HEK293T (cell line): ENCODE measurements around the gene MGAT5B.

ENCODE experiments used
- CTCF ChIA-PET: fragments of 350-600 bp; formaldehyde crosslinking; extraction: SDS; loops from one replicate; lab custom pipeline; 2021; ENCODE audit warnings: antibody characterized with exemption, inconsistent platforms; lab: Yijun Ruan, JAX
- POLR2A ChIA-PET: fragments of 350-600 bp; formaldehyde crosslinking; extraction: SDS; loops from one replicate; lab custom pipeline; 2020; ENCODE audit warnings: antibody characterized with exemption, inconsistent platforms; lab: Yijun Ruan, JAX
- DNase-seq: peaks from one replicate; pipeline ENCODE4 v3.0.0; 2012; ENCODE audit warnings: mixed read lengths; ENCODE audit errors: extremely low spot score
- ARNT ChIP-seq: fragments of 450-650 bp; IDR thresholded peaks from 2 replicates; pipeline ENCODE4 v1.6.1; 2017; ENCODE audit warnings: mild to moderate bottlenecking
- BHLHE40 ChIP-seq: fragments of 450-650 bp; IDR thresholded peaks from 2 replicates; pipeline ENCODE4 v1.6.1; 2016; ENCODE audit warnings: mild to moderate bottlenecking, moderate library complexity, borderline replicate concordance
- CTBP1 ChIP-seq: fragments of 450-650 bp; IDR thresholded peaks from 2 replicates; pipeline ENCODE4 v1.6.1; 2016; ENCODE audit warnings: borderline replicate concordance
- ELF4 ChIP-seq: fragments of 450-650 bp; IDR thresholded peaks from 2 replicates; pipeline ENCODE4 v1.6.1; 2017; ENCODE audit warnings: antibody characterized with exemption
- FOXA1 ChIP-seq: fragments of 450-650 bp; IDR thresholded peaks from 2 replicates; pipeline ENCODE4 v1.6.1; 2016; ENCODE audit warnings: mild to moderate bottlenecking
- FOXK2 ChIP-seq: fragments of 450-650 bp; IDR thresholded peaks from 2 replicates; pipeline ENCODE4 v1.6.1; 2016; ENCODE audit warnings: mild to moderate bottlenecking
- FOXM1 ChIP-seq: fragments of 450-650 bp; IDR thresholded peaks from 2 replicates; pipeline ENCODE4 v1.6.1; 2017; ENCODE audit warnings: mild to moderate bottlenecking, borderline replicate concordance
- HDGF ChIP-seq: fragments of 450-650 bp; IDR thresholded peaks from 2 replicates; pipeline ENCODE4 v1.6.1; 2017; ENCODE audit warnings: antibody characterized with exemption, borderline replicate concordance
- L3MBTL2 ChIP-seq: fragments of 450-650 bp; conservative IDR thresholded peaks from 2 replicates; pipeline ENCODE4 v1.6.1; 2016; ENCODE audit warnings: mild to moderate bottlenecking
- LEF1 ChIP-seq: fragments of 450-650 bp; IDR thresholded peaks from 2 replicates; pipeline ENCODE4 v1.6.1; 2017; ENCODE audit warnings: mild to moderate bottlenecking, borderline replicate concordance
- NFRKB ChIP-seq: fragments of 450-650 bp; IDR thresholded peaks from 2 replicates; pipeline ENCODE4 v1.6.1; 2016; ENCODE audit warnings: mild to moderate bottlenecking, moderate library complexity
- PKNOX1 ChIP-seq: fragments of 450-650 bp; IDR thresholded peaks from 2 replicates; pipeline ENCODE4 v1.6.1; 2016
- SP1 ChIP-seq: fragments of 450-650 bp; IDR thresholded peaks from 2 replicates; pipeline ENCODE4 v1.6.1; 2017
- SUZ12 ChIP-seq: fragments of 450-650 bp; IDR thresholded peaks from 2 replicates; pipeline ENCODE4 v1.6.1; 2016; ENCODE audit warnings: mild to moderate bottlenecking
- TARDBP ChIP-seq: fragments of 450-650 bp; IDR thresholded peaks from 2 replicates; pipeline ENCODE4 v1.6.1; 2016
- ZNF384 ChIP-seq: fragments of 450-650 bp; IDR thresholded peaks from 2 replicates; pipeline ENCODE4 v1.6.1; 2016

The MGAT5B gene

GRCh38 chr17:76868176-76868668, at the start of gene MGAT5B:
TSS of gene MGAT5B (plus strand) at chr17:76868404. CDS start at chr17:76869030, 626 bp downstream.
- CTCF ChIA-PET, result interaction anchor here (0.6 to 2.2 kb wide), 18 partner anchors 11 to 392 kb away, joined by 3 to 20 read pairs (median 4); no protein-coding TSS in a partner anchor
- peak; percentile 98 for DNase-seq
- POLR2A ChIA-PET, result interaction anchor here (0.7 to 1.4 kb wide), 8 partner anchors 66 to 196 kb away, joined by 3 to 8 read pairs (median 3); partner anchors contain the start of gene METTL23
- TF ChIP-seq FOXM1 (no peak), LEF1 (0 out of 2 replicates have a peak, but pooled peaks have one; percentile 32), BHLHE40 (no peak), SUZ12 (no peak), ARNT (peak; percentile 70)

- CTCF ChIA-PET, result no interaction called here
- TF ChIP-seq PKNOX1 (no peak), CTBP1 (no peak), ELF4 (no peak), NFRKB (no peak), FOXK2 (no peak), ARNT (no peak), SP1 (no peak), LEF1 (no peak), ZNF384 (no peak), HDGF (no peak), L3MBTL2 (no peak), BHLHE40 (no peak), TARDBP (no peak)
- POLR2A ChIA-PET, result no interaction called here
- DNase-seq, result no peak
These were observed 48.2 kb upstream of the MGAT5B start for GRCh38 chr17:76820039-76820438.

GRCh38 chr17:76820561-76820960, 47.6 kb upstream of the MGAT5B start:
- ChIA-PET POLR2A (no interaction called here), CTCF (no interaction called here)
- no peak for TF ChIP-seq ELF4
- no peak for TF ChIP-seq SP1
- no peak for TF ChIP-seq ZNF384
- TF ChIP-seq L3MBTL2, result no peak
- no peak for TF ChIP-seq FOXA1
- TF ChIP-seq SUZ12, result no peak
- no peak for TF ChIP-seq BHLHE40
- no peak for TF ChIP-seq FOXK2
- no peak for TF ChIP-seq FOXM1
- no peak for TF ChIP-seq PKNOX1
- no peak for TF ChIP-seq CTBP1
- no peak for TF ChIP-seq NFRKB
- no peak for TF ChIP-seq LEF1
- DNase-seq, result no peak

GRCh38 chr17:76822184-76822778, 45.9 kb upstream of the MGAT5B start:
- no peak for DNase-seq
- TF ChIP-seq FOXM1 (no peak), SP1 (no peak), FOXK2 (no peak), SUZ12 (no peak), ZNF384 (no peak), LEF1 (no peak), BHLHE40 (no peak), ELF4 (no peak), ARNT (no peak), NFRKB (no peak), L3MBTL2 (no peak), FOXA1 (no peak), HDGF (no peak), PKNOX1 (no peak)
- ChIA-PET POLR2A (no interaction called here), CTCF (interaction anchor here (1.1 kb wide), 1 partner anchor 234 kb away, joined by 3 read pairs; no protein-coding TSS in a partner anchor)

GRCh38 chr17:76824093-76824492, 44.1 kb upstream of the MGAT5B start:
- ChIA-PET CTCF (no interaction called here), POLR2A (no interaction called here)
- no peak for DNase-seq
- no peak for TF ChIP-seq BHLHE40
- TF ChIP-seq ZNF384, result no peak
- no peak for TF ChIP-seq ARNT
- TF ChIP-seq HDGF, result no peak
- TF ChIP-seq LEF1, result no peak
- TF ChIP-seq CTBP1, result no peak
- no peak for TF ChIP-seq SUZ12
- no peak for TF ChIP-seq FOXK2

- ChIA-PET POLR2A (no interaction called here), CTCF (no interaction called here)
- no peak for DNase-seq
- TF ChIP-seq HDGF (no peak), ELF4 (no peak), FOXM1 (no peak), BHLHE40 (no peak), CTBP1 (no peak), TARDBP (no peak), PKNOX1 (no peak), ZNF384 (no peak), SP1 (no peak), L3MBTL2 (no peak), LEF1 (no peak), SUZ12 (no peak)
These were observed 41.7 kb upstream of the MGAT5B start for GRCh38 chr17:76826330-76827068.
